HepG2 (cell line): Measurements from ENCODE around the gene ZNF37A. TPM values are rescaled to one million over a fixed set of nuclear protein-coding genes. Genes with fewer than 3 reads are reported as not detected.

Experiments
- ATF6 ChIP-seq: sonication (generic); formaldehyde crosslinking; conservative IDR thresholded peaks from 2 replicates; pipeline ENCODE4 v1.4.0; 2020; ENCODE audit warnings: missing genetic modification reagents
- E2F2 ChIP-seq: sonication (generic); formaldehyde crosslinking; IDR thresholded peaks from 2 replicates; pipeline ENCODE4 v1.4.0; 2020; ENCODE audit warnings: missing genetic modification reagents, borderline replicate concordance
- EHMT2 ChIP-seq: fragments of 200-600 bp; sonication (generic); IDR thresholded peaks from 2 replicates; pipeline ENCODE4 v1.7.0; 2017; ENCODE audit warnings: antibody characterized with exemption, low read depth, low read length, borderline replicate concordance
- FOXP4 ChIP-seq: sonication (generic); formaldehyde crosslinking; IDR thresholded peaks from 2 replicates; pipeline ENCODE4 v1.4.0; 2020; ENCODE audit warnings: missing genetic modification reagents
- JDP2 ChIP-seq: sonication (generic); formaldehyde crosslinking; IDR thresholded peaks from 2 replicates; pipeline ENCODE4 v1.8.1; 2022; ENCODE audit warnings: missing genetic modification reagents, borderline replicate concordance
- KAT2B ChIP-seq: fragments of 150-350 bp; IDR thresholded peaks from 2 replicates; pipeline ENCODE4 v1.6.1; 2014; ENCODE audit warnings: low read depth, low read length, borderline replicate concordance
- KDM6A ChIP-seq: IDR thresholded peaks from 2 replicates; pipeline ENCODE4 v1.6.1; 2016; ENCODE audit warnings: low read depth
- MED8 ChIP-seq: sonication (generic); formaldehyde crosslinking; IDR thresholded peaks from 2 replicates; pipeline ENCODE4 v1.8.1; 2023; ENCODE audit warnings: mild to moderate bottlenecking, missing genetic modification reagents; ENCODE audit not compliant: insufficient replicate concordance
- MZF1 ChIP-seq: sonication (generic); formaldehyde crosslinking; IDR thresholded peaks from 2 replicates; pipeline ENCODE4 v1.8.1; 2023; ENCODE audit warnings: mild to moderate bottlenecking, missing genetic modification reagents, borderline replicate concordance
- NFYB ChIP-seq: sonication (generic); formaldehyde crosslinking; IDR thresholded peaks from 2 replicates; pipeline ENCODE4 v1.4.0; 2020; ENCODE audit warnings: missing genetic modification reagents
- PAX8 ChIP-seq: sonication (generic); formaldehyde crosslinking; IDR thresholded peaks from 2 replicates; pipeline ENCODE4 v1.8.0; 2022; ENCODE audit warnings: mild to moderate bottlenecking, missing genetic modification reagents, borderline replicate concordance
- SIN3B ChIP-seq: fragments of 150-350 bp; IDR thresholded peaks from 2 replicates; pipeline ENCODE4 v1.6.1; 2014; ENCODE audit warnings: low read length
- SRF ChIP-seq: IDR thresholded peaks from 2 replicates; pipeline ENCODE4 v1.6.1; 2011; ENCODE audit warnings: mild to moderate bottlenecking, low read depth, low read length, moderate library complexity
- TAF15 ChIP-seq: fragments of 200-400 bp; formaldehyde crosslinking; IDR thresholded peaks from one replicate; pipeline ENCODE4 v1.6.1; 2018; ENCODE audit warnings: mild to moderate bottlenecking, low read depth, low read length; ENCODE audit not compliant: poor library complexity, severe bottlenecking
- TBX3 ChIP-seq: fragments of 450-650 bp; IDR thresholded peaks from 2 replicates; pipeline ENCODE4 v1.6.1; 2017; ENCODE audit warnings: antibody characterized with exemption, mild to moderate bottlenecking, inconsistent platforms, borderline replicate concordance
- ZNF10 ChIP-seq: sonication (generic); formaldehyde crosslinking; IDR thresholded peaks from 2 replicates; pipeline ENCODE4 v1.4.0; 2020; ENCODE audit warnings: mild to moderate bottlenecking, low read depth, missing genetic modification reagents, borderline replicate concordance
- ZNF44 ChIP-seq: sonication (generic); formaldehyde crosslinking; IDR thresholded peaks from 2 replicates; pipeline ENCODE4 v1.5.1; 2020; ENCODE audit warnings: mild to moderate bottlenecking, missing genetic modification reagents
- ZNF441 ChIP-seq: sonication (generic); formaldehyde crosslinking; IDR thresholded peaks from 2 replicates; pipeline ENCODE4 v1.7.0; 2021; ENCODE audit warnings: missing genetic modification reagents, borderline replicate concordance
- ZNF512 ChIP-seq: sonication (generic); formaldehyde crosslinking; IDR thresholded peaks from 2 replicates; pipeline ENCODE4 v1.4.0; 2020; ENCODE audit warnings: mild to moderate bottlenecking, missing genetic modification reagents
- ZNF607 ChIP-seq: sonication (generic); formaldehyde crosslinking; IDR thresholded peaks from 2 replicates; pipeline ENCODE4 v1.5.1; 2020; ENCODE audit warnings: missing genetic modification reagents, mild to moderate bottlenecking, borderline replicate concordance
- ZNF720 ChIP-seq: sonication (generic); formaldehyde crosslinking; IDR thresholded peaks from 2 replicates; pipeline ENCODE4 v1.4.0; 2020; ENCODE audit warnings: missing genetic modification reagents
- ZNF878 ChIP-seq: sonication (generic); formaldehyde crosslinking; IDR thresholded peaks from 2 replicates; pipeline ENCODE4 v1.8.1; 2023; ENCODE audit warnings: mild to moderate bottlenecking, missing genetic modification reagents, moderate library complexity
- ZSCAN21 ChIP-seq: sonication (generic); formaldehyde crosslinking; IDR thresholded peaks from 2 replicates; pipeline ENCODE4 v1.8.0; 2022; ENCODE audit warnings: mild to moderate bottlenecking, missing genetic modification reagents, moderate library complexity, borderline replicate concordance
- polyA plus RNA-seq, 8 experiments: library from polyadenylated mRNA; depleted of rRNA in 3 of 8; stranded (reverse) in 7 of 8; unstranded in 1 of 8; fragments of >200 nt; fragmentation: Illumina TruSeq in 4 of 8; extraction: Trizol in 4 of 8; gene quantifications; 2 replicates each; pipeline versions ENCODE4 v1.2.1 to v1.2.3, GENCODE V29; 2011 to 2016; ENCODE audit warnings: low read depth in 4 of 8, missing spikeins in 1 of 8, mixed read lengths in 1 of 8; ENCODE audit not compliant: insufficient read depth in 1 of 8
- total RNA-seq, 5 experiments: library from RNA; depleted of rRNA; stranded (reverse); fragments of >200 nt; fragmentation: Illumina TruSeq; extraction: Trizol; gene quantifications; 2 replicates each; pipeline ENCODE4 v1.2.3, GENCODE V29; 2016; ENCODE audit warnings: low read depth in 1 of 5

Gene ZNF37A
- total and polyA plus RNA-seq, 2 of the 13 experiments (the other 11 are each of a cell fraction or from before 2014, with no cell fraction given) = 8.0 to 12.6 TPM

GRCh38 chr10:38094158-38094926 lies at the start of gene ZNF37A (continued):
- TF ChIP-seq ZNF720 (CRISPR knock-in tag) (no peak), ZNF607 (CRISPR knock-in tag) (0 out of 2 replicates have a peak, but pooled peaks have one; percentile 25), KDM6A (CRISPR knock-in tag) (no peak), PAX8 (no peak), TBX3 (no peak), ZNF512 (CRISPR knock-in tag) (no peak), ZNF44 (no peak), ZNF10 (no peak), SRF (no peak), MZF1 (CRISPR knock-in tag) (no peak), TAF15 (no peak), EHMT2 (no peak), ZSCAN21 (CRISPR knock-in tag) (no peak; the same call in 1 of the 2 replicates), ATF6 (CRISPR knock-in tag) (no peak; the same call in 1 of the 2 replicates), NFYB (CRISPR knock-in tag) (no peak; the same call in 1 of the 2 replicates), SIN3B (no peak), KAT2B (no peak), ZNF878 (CRISPR knock-in tag) (no peak), E2F2 (CRISPR knock-in tag) (no peak), ZNF441 (CRISPR knock-in tag) (0 out of 2 replicates have a peak, but pooled peaks have one; percentile 23), MED8 (no peak), JDP2 (CRISPR knock-in tag) (no peak), FOXP4 (CRISPR knock-in tag) (0 out of 2 replicates have a peak, but pooled peaks have one; percentile 15)
